GM18517 (cell line): Measurements from ENCODE around the gene MRE11.
"Not testable (repeated sequence)": the region's sequence is repeated elsewhere in the genome, so short reads cannot be mapped to it uniquely, and the experiment has no call there.

ENCODE experiments used
- ATAC-seq: cut with Tn5 transposase; IDR thresholded peaks from one replicate; pipeline ENCODE4 v1.9.1; 2021; ENCODE audit warnings: mild to moderate bottlenecking, moderate library complexity; ENCODE audit not compliant: unreplicated experiment

Gene MRE11

GRCh38 chr11:94507485-94507884, 13.8 kb upstream of the MRE11 start:
- no peak for ATAC-seq

GRCh38 chr11:94506513-94506912, 12.9 kb upstream of the MRE11 start:
- not testable (repeated sequence) for ATAC-seq

- peak; percentile 57 for ATAC-seq
Observed at GRCh38 chr11:94504689-94505293, 11.1 kb upstream of the MRE11 start.

- ATAC-seq: no peak
Observed at GRCh38 chr11:94501522-94501921, 7.9 kb upstream of the MRE11 start.

- ATAC-seq: no peak
Observed at GRCh38 chr11:94500181-94500580, 6.5 kb upstream of the MRE11 start.

- ATAC-seq: peak; percentile 58
Observed at GRCh38 chr11:94494126-94494680, 559 bp upstream of the MRE11 start.

- no peak for ATAC-seq
Observed at GRCh38 chr11:94486068-94486467, 7.6 kb downstream of the MRE11 start.

- no peak for ATAC-seq
Observed at GRCh38 chr11:94481342-94481741, 12.3 kb downstream of the MRE11 start.

- no peak for ATAC-seq
Observed at GRCh38 chr11:94477624-94478023, 16.0 kb downstream of the MRE11 start.

- peak; percentile 89 for ATAC-seq
Observed at GRCh38 chr11:94472916-94473799, 20.5 kb downstream of the MRE11 start.

GRCh38 chr11:94469416-94469815, 24.2 kb downstream of the MRE11 start:
- peak; percentile 78 for ATAC-seq

GRCh38 chr11:94459576-94459975, 34.1 kb downstream of the MRE11 start:
- no peak for ATAC-seq

GRCh38 chr11:94457118-94458029, 36.3 kb downstream of the MRE11 start:
- ATAC-seq: no peak

GRCh38 chr11:94455861-94456260, 37.8 kb downstream of the MRE11 start:
- no peak for ATAC-seq

GRCh38 chr11:94454301-94454700, 39.3 kb downstream of the MRE11 start:
- ATAC-seq: no peak

GRCh38 chr11:94452988-94453387, 40.7 kb downstream of the MRE11 start:
- no peak for ATAC-seq

- ATAC-seq: no peak
Observed at GRCh38 chr11:94450048-94450447, 43.6 kb downstream of the MRE11 start.

- no peak for ATAC-seq
Observed at GRCh38 chr11:94449437-94449836, 44.2 kb downstream of the MRE11 start.

GRCh38 chr11:94449029-94449428, 44.6 kb downstream of the MRE11 start:
- no peak for ATAC-seq

- no peak for ATAC-seq
Observed at GRCh38 chr11:94447149-94447548, 46.5 kb downstream of the MRE11 start.

GRCh38 chr11:94445641-94446040, 48.0 kb downstream of the MRE11 start:
- ATAC-seq: no peak
